ENCODE data around the gene TMC1. TPM values are rescaled to one million over a fixed set of nuclear protein-coding genes. Genes with fewer than 3 reads are reported as not detected.

TMC1 gene
- total and polyA plus RNA-seq, 2 of the 13 experiments (the other 11 are each of a cell fraction or from before 2014, with no cell fraction given): 0.02 to 0.03 TPM

GRCh38 chr9:72574156-72574810, 52.9 kb downstream of the TMC1 start:
- CTCF ChIA-PET (ENCODE audit: low intra/inter-chr PET ratio, low total read pairs): no interaction called here
- FAIRE-seq (no peak), ATAC-seq (no peak), DNase-seq (ENCODE audit: low spot score) (no peak)
- in situ Hi-C loops (cut with HindIII; ENCODE audit: extremely low pct_ligation_motif_present, low pct_unique_long_range_greater_than_20kb): no loop called here
- Histone ChIP-seq H3K4me3 (replicated peaks in 1 of 3; ENCODE audit: insufficient read depth in 1 of 3, low read depth in 2 of 3, low read length in 3 of 3) (no peak overlapping the region), H3K27ac (ENCODE audit: extremely low read length, insufficient read depth, low read length) (no peak overlapping the region), H3K4me1 (ENCODE audit: insufficient read depth, low read length) (no peaks in the 10 kb centered on the region), H3K27me3 (ENCODE audit: control insufficient read depth in 1 of 2, insufficient read depth in 2 of 2, low read length in 2 of 2) (no peaks in the 10 kb centered on the region), H3K36me3 (replicated peaks in 1 of 2; ENCODE audit: control insufficient read depth in 1 of 2, insufficient read depth in 2 of 2, low read length in 2 of 2) (no peaks in the 10 kb centered on the region), H3K9me3 (ENCODE audit: low read length) (no peaks in the 10 kb centered on the region), H3K9ac (ENCODE audit: insufficient read depth, low read depth, low read length) (no peak overlapping the region), H4K20me1 (ENCODE audit: insufficient read depth, low read length) (no peaks in the 10 kb centered on the region), H3K79me2 (ENCODE audit: insufficient read depth, low read length) (no peaks in the 10 kb centered on the region), H3K4me2 (ENCODE audit: low read depth, low read length) (no peak overlapping the region), H2AFZ (ENCODE audit: low read length) (no peak overlapping the region)
- intact Hi-C loops (cut with micrococcal nuclease; ENCODE audit: unreplicated experiment): no loop called here
- TF ChIP-seq SCMH1 (CRISPR knock-in tag; IDR thresholded peaks at IDR 0.05; ENCODE audit: borderline replicate concordance) (no peak), HDAC2 (CRISPR knock-in tag; IDR thresholded peaks at IDR 0.05) (no peak), SPEN (CRISPR knock-in tag; IDR thresholded peaks at IDR 0.05; ENCODE audit: low read depth) (no peak), MAF1 (CRISPR knock-in tag; IDR thresholded peaks at IDR 0.05; ENCODE audit: borderline replicate concordance) (no peak)
- POLR2A ChIA-PET: no interaction called here
- no TSS peak for BruUV-seq (replicated peaks)
- 3% methylated on average over 3 of the region's 3 CpGs for WGBS (ENCODE audit: low lambda C conversion rate)

- BruUV-seq (replicated peaks): no TSS peak
- Histone ChIP-seq H3K36me3 (replicated peaks in 1 of 2; ENCODE audit: control insufficient read depth in 1 of 2, insufficient read depth in 2 of 2, low read length in 2 of 2) (no peaks in the 10 kb centered on the region), H3K9ac (ENCODE audit: insufficient read depth, low read depth, low read length) (no peak overlapping the region), H2AFZ (ENCODE audit: low read length) (no peak overlapping the region), H3K9me3 (ENCODE audit: low read length) (no peaks in the 10 kb centered on the region), H3K27me3 (ENCODE audit: control insufficient read depth in 1 of 2, insufficient read depth in 2 of 2, low read length in 2 of 2) (no peaks in the 10 kb centered on the region), H3K27ac (ENCODE audit: extremely low read length, insufficient read depth, low read length) (no peak overlapping the region), H3K4me3 (replicated peaks in 1 of 3; ENCODE audit: insufficient read depth in 1 of 3, low read depth in 2 of 3, low read length in 3 of 3) (no peak overlapping the region), H4K20me1 (ENCODE audit: insufficient read depth, low read length) (no peaks in the 10 kb centered on the region), H3K79me2 (ENCODE audit: insufficient read depth, low read length) (no peaks in the 10 kb centered on the region), H3K4me2 (ENCODE audit: low read depth, low read length) (no peak overlapping the region), H3K4me1 (ENCODE audit: insufficient read depth, low read length) (no peaks in the 10 kb centered on the region)
- FAIRE-seq (no peak), ATAC-seq (no peak), DNase-seq (ENCODE audit: low spot score) (no peak)
- ChIA-PET POLR2A (no interaction called here), CTCF (ENCODE audit: low intra/inter-chr PET ratio, low total read pairs) (no interaction called here)
- intact Hi-C loops (cut with micrococcal nuclease; ENCODE audit: unreplicated experiment): no loop called here
- in situ Hi-C loops (cut with HindIII; ENCODE audit: extremely low pct_ligation_motif_present, low pct_unique_long_range_greater_than_20kb): loop anchor here (25.0 kb wide), 1 partner anchor 538 kb away; no protein-coding TSS in a partner anchor
- WGBS (ENCODE audit: low lambda C conversion rate): 0% methylated on average over 2 of the region's 2 CpGs
- TF ChIP-seq HOXD1 (CRISPR knock-in tag; IDR thresholded peaks at IDR 0.05) (no peak), KLF9 (CRISPR knock-in tag; IDR thresholded peaks at IDR 0.05; ENCODE audit: low read depth) (no peak), ZNF256 (CRISPR knock-in tag; conservative IDR thresholded peaks at IDR 0.05) (no peak), MBD4 (IDR thresholded peaks at IDR 0.05; ENCODE audit: borderline replicate concordance, low read length) (no peak), DMTF1 (CRISPR knock-in tag; IDR thresholded peaks at IDR 0.05) (no peak), E2F1 (CRISPR knock-in tag; IDR thresholded peaks at IDR 0.05) (no peak), HNF4A (CRISPR knock-in tag; IDR thresholded peaks at IDR 0.05) (no peak), ZNF558 (CRISPR knock-in tag; IDR thresholded peaks at IDR 0.05; ENCODE audit: borderline replicate concordance) (no peak), SMARCE1 (IDR thresholded peaks at IDR 0.05; ENCODE audit: borderline replicate concordance) (no peak)
Measured at GRCh38 chr9:72575666-72576065, 54.3 kb downstream of the TMC1 start.

All from HepG2 (cell line).